ENCODE data around the gene PCDHB15.
"Not testable (repeated sequence)": the region's sequence is repeated elsewhere in the genome, so short reads cannot be mapped to it uniquely, and the experiment has no call there.

Gene PCDHB15

GRCh38 chr5:141245250-141245717 lies at the start of gene PCDHB15:
Gene PCDHB15, plus strand, starts transcription at chr5:141245395. Its CDS starts 184 bp downstream, at chr5:141245579.
- DNase-seq = no peak

DNA sequence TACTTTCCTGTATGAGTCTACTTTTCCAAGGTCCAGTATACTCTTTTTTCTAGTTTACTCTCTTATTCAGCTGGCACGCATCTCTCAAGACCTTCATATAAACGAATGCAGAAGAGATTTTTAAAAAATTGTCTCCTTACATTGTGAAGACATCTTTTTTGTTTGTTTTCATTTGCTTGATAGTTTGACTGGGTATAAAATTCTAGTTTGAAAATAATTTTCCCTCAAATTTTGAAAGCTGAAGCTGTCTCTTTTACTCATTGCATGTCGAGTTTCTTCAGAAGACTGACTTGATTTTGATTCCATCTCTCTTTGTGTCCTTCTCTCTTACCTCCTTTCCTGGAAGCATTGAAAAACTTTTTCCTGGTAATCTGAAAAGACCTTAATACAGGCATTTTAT lies 48.8 kb upstream of the PCDHB15 start:
- no peak for DNase-seq

- no peak for DNase-seq
Measured at GRCh38 chr5:141199359-141200235, 45.6 kb upstream of the PCDHB15 start, which contains the start of gene PCDHB11. Gene PCDHB11, plus strand, starts transcription at chr5:141199627. Its CDS starts 148 bp downstream, at chr5:141199775.

DNA sequence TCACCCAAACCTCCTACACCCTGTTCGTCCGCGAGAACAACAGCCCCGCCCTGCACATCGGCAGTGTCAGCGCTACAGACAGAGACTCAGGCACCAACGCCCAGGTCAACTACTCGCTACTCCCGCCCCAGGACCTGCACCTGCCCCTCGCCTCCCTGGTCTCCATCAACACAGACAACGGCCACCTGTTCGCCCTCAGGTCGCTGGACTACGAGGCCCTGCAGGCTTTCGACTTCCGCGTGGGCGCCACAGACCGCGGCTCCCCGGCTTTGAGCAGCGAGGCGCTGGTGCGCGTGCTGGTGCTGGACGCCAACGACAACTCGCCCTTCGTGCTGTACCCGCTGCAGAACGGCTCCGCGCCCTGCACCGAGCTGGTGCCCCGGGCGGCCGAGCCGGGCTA lies 44.1 kb upstream of the PCDHB15 start:
- not testable (repeated sequence) for DNase-seq

DNA sequence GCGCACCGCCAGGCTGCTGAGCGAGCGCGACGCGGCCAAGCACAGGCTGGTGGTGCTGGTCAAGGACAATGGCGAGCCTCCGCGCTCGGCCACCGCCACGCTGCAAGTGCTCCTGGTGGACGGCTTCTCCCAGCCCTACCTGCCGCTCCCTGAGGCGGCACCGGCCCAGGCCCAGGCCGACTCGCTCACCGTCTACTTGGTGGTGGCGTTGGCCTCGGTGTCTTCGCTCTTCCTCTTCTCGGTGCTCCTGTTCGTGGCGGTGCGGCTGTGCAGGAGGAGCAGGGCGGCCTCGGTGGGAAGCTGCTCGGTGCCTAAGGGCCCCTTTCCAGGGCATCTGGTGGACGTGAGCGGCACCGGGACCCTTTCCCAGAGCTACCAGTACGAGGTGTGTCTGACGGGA lies 43.5 kb upstream of the PCDHB15 start:
- DNase-seq = not testable (repeated sequence)

DNA sequence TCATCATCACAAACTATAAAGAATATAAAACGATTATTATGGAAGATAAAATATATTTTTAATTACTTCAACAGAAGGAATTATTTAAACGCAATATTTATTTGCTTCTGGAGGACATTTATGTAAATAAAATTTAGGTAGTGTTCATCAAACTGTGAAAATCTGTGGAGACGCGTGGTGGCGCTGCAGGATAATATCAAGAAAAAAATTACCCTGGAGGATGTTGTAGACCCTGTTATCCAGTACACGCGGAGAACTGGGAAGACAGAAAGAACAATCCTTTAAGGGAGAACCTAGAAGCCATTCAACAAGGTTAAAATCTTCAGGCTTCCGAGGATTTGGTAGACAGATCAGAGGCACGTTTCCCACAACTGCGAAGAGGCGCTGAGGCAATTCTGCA lies 36.7 kb upstream of the PCDHB15 start, which contains the start of gene PCDHB12:
Gene PCDHB12, plus strand, starts transcription at position 242 of the 400 bp plus-strand sequence. CDS start 189 bp downstream, outside the sequence.
- DNase-seq = no peak

GRCh38 chr5:141210281-141210680 lies 34.9 kb upstream of the PCDHB15 start:
- DNase-seq = not testable (repeated sequence)

GRCh38 chr5:141210849-141211248 lies 34.3 kb upstream of the PCDHB15 start:
- DNase-seq = not testable (repeated sequence)

GRCh38 chr5:141213656-141214339 lies 31.4 kb upstream of the PCDHB15 start, which contains the start of gene PCDHB13:
Gene PCDHB13, plus strand, starts transcription at chr5:141213919. Its CDS starts 205 bp downstream, at chr5:141214124.
- not testable (repeated sequence) for DNase-seq

DNA sequence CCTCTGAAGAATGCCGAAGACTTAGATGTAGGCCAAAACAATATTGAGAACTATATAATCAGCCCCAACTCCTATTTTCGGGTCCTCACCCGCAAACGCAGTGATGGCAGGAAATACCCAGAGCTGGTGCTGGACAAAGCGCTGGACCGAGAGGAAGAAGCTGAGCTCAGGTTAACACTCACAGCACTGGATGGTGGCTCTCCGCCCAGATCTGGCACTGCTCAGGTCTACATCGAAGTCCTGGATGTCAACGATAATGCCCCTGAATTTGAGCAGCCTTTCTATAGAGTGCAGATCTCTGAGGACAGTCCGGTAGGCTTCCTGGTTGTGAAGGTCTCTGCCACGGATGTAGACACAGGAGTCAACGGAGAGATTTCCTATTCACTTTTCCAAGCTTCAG lies 30.6 kb upstream of the PCDHB15 start:
- not testable (repeated sequence) for DNase-seq

DNA sequence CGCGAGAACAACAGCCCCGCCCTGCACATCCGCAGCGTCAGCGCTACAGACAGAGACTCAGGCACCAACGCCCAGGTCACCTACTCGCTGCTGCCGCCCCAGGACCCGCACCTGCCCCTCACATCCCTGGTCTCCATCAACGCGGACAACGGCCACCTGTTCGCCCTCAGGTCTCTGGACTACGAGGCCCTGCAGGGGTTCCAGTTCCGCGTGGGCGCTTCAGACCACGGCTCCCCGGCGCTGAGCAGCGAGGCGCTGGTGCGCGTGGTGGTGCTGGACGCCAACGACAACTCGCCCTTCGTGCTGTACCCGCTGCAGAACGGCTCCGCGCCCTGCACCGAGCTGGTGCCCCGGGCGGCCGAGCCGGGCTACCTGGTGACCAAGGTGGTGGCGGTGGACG lies 29.7 kb upstream of the PCDHB15 start:
- DNase-seq = not testable (repeated sequence)

- not testable (repeated sequence) for DNase-seq
Measured at GRCh38 chr5:141216035-141216434, 29.2 kb upstream of the PCDHB15 start.

DNA sequence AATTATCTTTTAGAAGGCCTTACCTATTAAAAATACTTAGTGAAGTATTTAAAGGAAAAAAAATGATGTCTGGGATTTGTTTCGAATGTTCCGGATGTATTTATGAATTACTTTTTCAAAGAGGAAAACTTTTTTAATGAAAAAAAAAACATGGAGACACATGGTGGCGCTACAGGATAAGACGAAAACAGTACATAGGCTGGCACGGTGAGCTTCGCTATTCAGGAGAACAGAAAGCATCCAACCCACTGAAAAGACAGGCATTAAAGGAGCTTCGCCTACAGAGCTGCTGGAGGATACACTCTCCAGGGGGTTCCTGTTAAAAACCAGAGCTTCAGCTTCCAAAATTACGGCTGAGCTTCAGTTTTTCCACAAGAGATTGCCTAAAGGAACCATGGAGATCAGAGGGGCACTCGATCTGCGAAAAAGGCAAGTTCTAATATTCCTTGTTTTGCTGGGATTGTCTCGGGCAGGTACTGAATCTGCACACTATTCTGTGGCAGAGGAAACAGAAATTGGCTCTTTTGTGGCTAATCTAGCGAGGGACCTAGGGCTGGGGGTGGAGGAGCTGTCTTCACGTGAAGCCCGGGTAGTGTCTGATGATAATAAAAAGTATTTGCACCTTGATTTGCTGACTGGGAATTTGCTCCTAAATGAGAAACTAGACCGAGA lies 21.9 kb upstream of the PCDHB15 start, which contains the start of gene PCDHB14:
Gene PCDHB14, plus strand, starts transcription at position 232 of the 672 bp plus-strand sequence. Its CDS starts 163 bp downstream, at position 395.
- DNase-seq = no peak

DNA sequence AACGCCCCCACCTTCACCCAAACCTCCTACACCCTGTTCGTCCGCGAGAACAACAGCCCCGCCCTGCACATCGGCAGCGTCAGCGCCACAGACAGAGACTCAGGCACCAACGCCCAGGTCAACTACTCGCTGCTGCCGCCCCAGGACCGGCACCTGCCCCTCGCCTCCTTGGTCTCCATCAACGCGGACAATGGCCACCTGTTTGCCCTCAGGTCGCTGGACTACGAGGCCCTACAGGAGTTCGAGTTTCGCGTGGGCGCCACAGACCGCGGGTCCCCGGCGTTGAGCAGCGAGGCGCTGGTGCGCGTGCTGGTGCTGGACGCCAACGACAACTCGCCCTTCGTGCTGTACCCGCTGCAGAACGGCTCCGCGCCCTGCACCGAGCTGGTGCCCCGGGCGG lies 20.4 kb upstream of the PCDHB15 start:
- DNase-seq = not testable (repeated sequence)

DNA sequence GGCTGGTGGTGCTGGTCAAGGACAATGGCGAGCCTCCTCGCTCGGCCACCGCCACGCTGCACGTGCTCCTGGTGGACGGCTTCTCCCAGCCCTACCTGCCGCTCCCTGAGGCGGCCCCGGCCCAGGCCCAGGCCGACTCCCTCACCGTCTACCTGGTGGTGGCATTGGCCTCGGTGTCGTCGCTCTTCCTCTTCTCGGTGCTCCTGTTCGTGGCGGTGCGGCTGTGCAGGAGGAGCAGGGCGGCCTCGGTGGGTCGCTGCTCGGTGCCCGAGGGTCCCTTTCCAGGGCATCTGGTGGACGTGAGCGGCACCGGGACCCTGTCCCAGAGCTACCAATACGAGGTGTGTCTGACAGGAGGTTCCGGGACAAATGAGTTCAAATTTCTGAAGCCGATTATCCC lies 19.8 kb upstream of the PCDHB15 start:
- DNase-seq = not testable (repeated sequence)

DNA sequence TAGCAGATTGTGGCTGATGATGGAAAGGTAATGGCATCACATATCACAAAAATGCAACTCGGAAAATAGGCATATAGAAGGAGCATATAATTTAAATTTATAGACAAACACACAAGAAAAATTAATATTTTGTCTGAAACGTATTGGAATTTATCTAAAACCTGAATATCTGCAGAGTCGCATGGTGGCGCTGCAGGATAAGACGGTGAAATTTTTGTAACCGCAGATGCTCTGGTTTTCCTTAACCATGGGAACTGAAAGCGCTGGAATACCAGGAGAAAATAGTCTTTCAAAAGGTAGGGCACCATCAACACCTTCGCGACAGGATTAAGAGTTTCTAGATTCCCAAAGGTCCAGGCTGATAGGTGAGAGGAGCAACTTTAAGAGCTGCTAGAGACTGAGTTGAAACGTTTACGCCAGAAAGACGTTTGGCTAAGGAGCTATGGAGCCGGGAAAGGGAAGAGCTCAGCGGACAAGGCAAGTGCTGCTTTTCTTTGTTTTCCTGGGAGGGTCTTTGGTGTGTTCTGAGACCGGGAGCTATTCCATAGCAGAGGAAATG lies 11.0 kb upstream of the PCDHB15 start:
- DNase-seq = no peak

GRCh38 chr5:141235922-141236321 lies 9.3 kb upstream of the PCDHB15 start:
- not testable (repeated sequence) for DNase-seq

DNA sequence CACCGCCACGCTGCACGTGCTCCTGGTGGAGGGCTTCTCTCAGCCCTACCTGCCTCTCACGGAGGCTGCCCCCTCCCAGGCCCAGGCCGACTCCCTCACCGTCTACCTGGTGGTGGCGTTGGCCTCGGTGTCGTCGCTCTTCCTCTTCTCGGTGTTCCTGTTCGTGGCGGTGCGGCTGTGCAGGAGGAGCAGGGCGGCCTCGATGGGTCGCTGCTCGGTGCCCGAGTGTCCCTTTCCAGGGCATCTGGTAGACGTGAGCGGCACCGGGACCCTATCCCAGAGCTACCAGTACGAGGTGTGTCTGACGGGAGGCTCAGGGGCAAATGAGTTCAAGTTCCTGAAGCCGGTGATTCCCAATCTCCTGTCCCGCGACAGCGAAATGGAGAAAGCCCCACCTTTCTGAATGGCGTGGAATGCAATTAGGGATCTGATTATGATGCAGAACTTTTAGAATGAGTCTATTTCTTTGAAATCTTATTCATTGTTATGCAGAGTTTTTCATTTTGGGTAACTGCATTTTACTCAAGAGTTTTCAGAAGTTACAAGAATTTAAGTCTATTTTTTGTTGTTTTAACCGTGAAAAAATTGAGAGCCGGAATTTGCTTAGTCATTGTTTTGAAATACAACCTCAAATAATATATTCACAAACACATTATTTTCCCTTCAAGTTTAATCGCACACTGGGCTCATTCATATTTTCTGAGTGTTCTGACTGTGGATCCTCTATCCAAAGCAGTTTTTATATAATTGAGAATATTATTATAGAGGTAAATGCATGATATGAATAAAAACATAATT lies 8.5 kb upstream of the PCDHB15 start:
- DNase-seq = no peak

DNA sequence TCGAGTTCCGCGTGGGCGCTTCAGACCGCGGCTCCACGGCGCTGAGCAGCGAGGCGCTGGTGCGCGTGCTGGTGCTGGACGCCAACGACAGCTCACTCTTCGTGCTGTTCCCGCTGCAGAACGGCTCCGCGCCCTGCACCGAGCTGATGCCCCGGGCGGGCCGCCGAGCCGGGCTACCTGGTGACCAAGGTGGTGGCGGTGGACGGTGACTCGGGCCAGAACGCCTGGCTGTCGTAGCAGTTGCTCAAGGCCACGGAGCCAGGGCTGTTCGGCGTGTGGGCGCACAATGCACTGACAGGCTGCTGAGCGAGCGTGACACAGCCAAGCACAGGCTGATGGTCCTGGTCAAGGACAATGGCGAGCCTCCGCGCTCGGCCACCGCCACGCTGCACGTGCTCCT lies 3.7 kb upstream of the PCDHB15 start:
- DNase-seq = no peak

DNA sequence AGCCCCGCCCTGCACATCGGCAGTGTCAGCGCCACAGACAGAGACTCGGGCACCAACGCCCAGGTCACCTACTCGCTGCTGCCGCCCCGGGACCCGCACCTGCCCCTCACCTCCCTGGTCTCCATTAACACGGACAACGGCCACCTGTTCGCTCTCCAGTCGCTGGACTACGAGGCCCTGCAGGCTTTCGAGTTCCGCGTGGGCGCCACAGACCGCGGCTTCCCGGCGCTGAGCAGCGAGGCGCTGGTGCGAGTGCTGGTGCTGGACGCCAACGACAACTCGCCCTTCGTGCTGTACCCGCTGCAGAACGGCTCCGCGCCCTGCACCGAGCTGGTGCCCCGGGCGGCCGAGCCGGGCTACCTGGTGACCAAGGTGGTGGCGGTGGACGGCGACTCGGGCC lies 1.8 kb downstream of the PCDHB15 start:
- DNase-seq = not testable (repeated sequence)

- not testable (repeated sequence) for DNase-seq
Measured at GRCh38 chr5:141247434-141247833, 2.2 kb downstream of the PCDHB15 start.
